MM.1S (cell line): ENCODE results near the gene SLC9A5.

ENCODE experiments used
- DNase-seq: peaks from one replicate; pipeline ENCODE4 v3.0.0-alpha.2; 2015
- H2AFZ ChIP-seq: fragments of 300-600 bp; sonication (generic); 2 replicates; pipeline ENCODE4 v1.6.0; 2016; ENCODE audit warnings: antibody characterized with exemption, low read length
- H3F3A ChIP-seq: fragments of 300-600 bp; sonication (generic); 2 replicates; pipeline ENCODE4 v1.6.1; 2016; ENCODE audit warnings: mild to moderate bottlenecking, antibody characterized with exemption, low read length, moderate library complexity, mixed read lengths; ENCODE audit not compliant: insufficient read depth
- H3K27ac ChIP-seq: fragments of 300-600 bp; sonication (generic); 2 replicates; pipeline ENCODE4 v1.5.1; 2016; ENCODE audit warnings: mild to moderate bottlenecking, low read length
- H3K27me3 ChIP-seq: fragments of 300-600 bp; sonication (generic); replicated peaks from 2 replicates; pipeline ENCODE4 v1.6.0; 2016; ENCODE audit warnings: low read length; ENCODE audit not compliant: insufficient read depth
- H3K36me3 ChIP-seq: fragments of 300-600 bp; sonication (generic); replicated peaks from 2 replicates; pipeline ENCODE4 v1.6.1; 2016; ENCODE audit warnings: mild to moderate bottlenecking, low read length, mixed read lengths; ENCODE audit not compliant: insufficient read depth
- H3K4me1 ChIP-seq: fragments of 300-600 bp; sonication (generic); 2 replicates; pipeline ENCODE4 v1.6.1; 2016; ENCODE audit warnings: low read length, mixed read lengths
- H3K4me2 ChIP-seq: fragments of 300-600 bp; sonication (generic); 2 replicates; pipeline ENCODE4 v1.6.0; 2016; ENCODE audit warnings: low read depth, low read length
- H3K4me3 ChIP-seq: fragments of 300-600 bp; sonication (generic); 2 replicates; pipeline ENCODE4 v1.5.1; 2016; ENCODE audit warnings: low read length, mixed read lengths
- H3K79me2 ChIP-seq: fragments of 300-600 bp; sonication (generic); 2 replicates; pipeline ENCODE4 v1.6.1; 2016; ENCODE audit warnings: mixed run types, low read length, mixed read lengths
- H3K9ac ChIP-seq: fragments of 300-600 bp; sonication (generic); 2 replicates; pipeline ENCODE4 v1.6.1; 2016; ENCODE audit warnings: low read length, mixed read lengths
- H3K9me2 ChIP-seq: fragments of 300-600 bp; sonication (generic); replicated peaks from 2 replicates; pipeline ENCODE4 v1.6.1; 2016; ENCODE audit warnings: mild to moderate bottlenecking, low read length, mixed read lengths; ENCODE audit not compliant: insufficient read depth
- H3K9me3 ChIP-seq: fragments of 300-600 bp; sonication (generic); replicated peaks from 2 replicates; pipeline ENCODE4 v1.6.1; 2016; ENCODE audit warnings: mild to moderate bottlenecking, low read length, mixed read lengths; ENCODE audit not compliant: insufficient read depth
- H4K20me1 ChIP-seq: fragments of 300-600 bp; sonication (generic); 2 replicates; pipeline ENCODE4 v1.6.1; 2016; ENCODE audit warnings: mild to moderate bottlenecking, low read length, moderate library complexity, mixed read lengths; ENCODE audit not compliant: insufficient read depth
- EZH2 ChIP-seq: fragments of 300-600 bp; sonication (generic); optimal IDR thresholded peaks from 2 replicates; pipeline ENCODE3; 2017; ENCODE audit warnings: low read depth, mild to moderate bottlenecking, antibody characterized with exemption, low read length, mixed read lengths
- EZH2phosphoT487 ChIP-seq: fragments of 300-600 bp; sonication (generic); IDR thresholded peaks from 2 replicates; pipeline ENCODE4 v1.6.1; 2018; ENCODE audit warnings: antibody characterized with exemption, low read length
- TF ChIP-seq, protein P1 (sequence below): fragments of 300-600 bp; sonication (generic); IDR thresholded peaks from 2 replicates; pipeline ENCODE4 v1.5.1; 2016; ENCODE audit warnings: antibody characterized with exemption, low read length, mixed read lengths

Gene SLC9A5

DNA sequence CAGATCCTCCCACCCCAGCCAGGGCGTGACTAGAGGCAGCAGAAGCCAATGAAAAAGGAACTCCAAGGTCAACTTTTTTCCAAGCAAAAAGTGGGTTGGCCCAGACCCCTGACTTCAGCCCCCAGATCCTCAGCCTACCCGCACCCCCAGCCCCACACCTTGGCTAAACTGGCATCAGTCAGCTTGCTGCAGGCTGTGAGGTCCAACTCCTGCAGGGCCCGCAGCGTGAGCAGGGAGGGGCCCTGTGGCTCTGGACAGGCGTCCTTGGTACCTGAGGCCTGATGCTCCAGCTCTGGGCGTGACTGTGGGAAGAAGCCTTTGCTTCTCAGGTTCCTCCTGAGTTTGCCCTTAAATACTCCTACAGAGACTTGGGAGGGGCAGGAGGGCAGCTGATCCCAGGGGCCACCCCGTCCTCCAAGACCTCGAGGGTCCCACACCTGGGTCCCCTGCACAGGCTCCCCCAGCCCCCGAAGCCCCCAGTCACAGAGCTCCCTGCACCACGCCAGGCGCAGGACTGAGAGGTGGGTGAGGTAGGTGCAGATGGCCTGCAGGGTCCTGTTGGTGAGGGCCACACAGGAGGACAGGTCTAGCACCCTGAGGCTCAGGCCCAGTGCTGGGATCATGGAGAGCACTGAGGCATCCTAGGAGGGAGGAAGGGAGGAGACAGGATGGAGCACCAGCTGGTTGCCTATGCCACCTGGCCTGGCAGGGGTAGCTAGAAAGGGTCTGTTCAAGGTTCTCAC is 40.5 kb upstream of the SLC9A5 start:
- Histone ChIP-seq H3K79me2 (no peaks in the 10 kb centered on the region), H3K27me3 (no peaks in the 10 kb centered on the region), H3K9me3 (no peaks in the 10 kb centered on the region), H4K20me1 (no peaks in the 10 kb centered on the region), H3K9me2 (no peaks in the 10 kb centered on the region), H2AFZ (no peak overlapping the region), H3K4me2 (no peak overlapping the region), H3K4me3 (no peak overlapping the region), H3K9ac (no peak overlapping the region), H3F3A (no peaks in the 10 kb centered on the region), H3K36me3 (no peaks in the 10 kb centered on the region), H3K4me1 (no peaks in the 10 kb centered on the region), H3K27ac (no peak overlapping the region)
- no peak for DNase-seq
- no peak for TF ChIP-seq EZH2
- TF ChIP-seq, protein P1, sequence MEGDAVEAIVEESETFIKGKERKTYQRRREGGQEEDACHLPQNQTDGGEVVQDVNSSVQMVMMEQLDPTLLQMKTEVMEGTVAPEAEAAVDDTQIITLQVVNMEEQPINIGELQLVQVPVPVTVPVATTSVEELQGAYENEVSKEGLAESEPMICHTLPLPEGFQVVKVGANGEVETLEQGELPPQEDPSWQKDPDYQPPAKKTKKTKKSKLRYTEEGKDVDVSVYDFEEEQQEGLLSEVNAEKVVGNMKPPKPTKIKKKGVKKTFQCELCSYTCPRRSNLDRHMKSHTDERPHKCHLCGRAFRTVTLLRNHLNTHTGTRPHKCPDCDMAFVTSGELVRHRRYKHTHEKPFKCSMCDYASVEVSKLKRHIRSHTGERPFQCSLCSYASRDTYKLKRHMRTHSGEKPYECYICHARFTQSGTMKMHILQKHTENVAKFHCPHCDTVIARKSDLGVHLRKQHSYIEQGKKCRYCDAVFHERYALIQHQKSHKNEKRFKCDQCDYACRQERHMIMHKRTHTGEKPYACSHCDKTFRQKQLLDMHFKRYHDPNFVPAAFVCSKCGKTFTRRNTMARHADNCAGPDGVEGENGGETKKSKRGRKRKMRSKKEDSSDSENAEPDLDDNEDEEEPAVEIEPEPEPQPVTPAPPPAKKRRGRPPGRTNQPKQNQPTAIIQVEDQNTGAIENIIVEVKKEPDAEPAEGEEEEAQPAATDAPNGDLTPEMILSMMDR, result no peak
- no peak for TF ChIP-seq EZH2phosphoT487

DNA sequence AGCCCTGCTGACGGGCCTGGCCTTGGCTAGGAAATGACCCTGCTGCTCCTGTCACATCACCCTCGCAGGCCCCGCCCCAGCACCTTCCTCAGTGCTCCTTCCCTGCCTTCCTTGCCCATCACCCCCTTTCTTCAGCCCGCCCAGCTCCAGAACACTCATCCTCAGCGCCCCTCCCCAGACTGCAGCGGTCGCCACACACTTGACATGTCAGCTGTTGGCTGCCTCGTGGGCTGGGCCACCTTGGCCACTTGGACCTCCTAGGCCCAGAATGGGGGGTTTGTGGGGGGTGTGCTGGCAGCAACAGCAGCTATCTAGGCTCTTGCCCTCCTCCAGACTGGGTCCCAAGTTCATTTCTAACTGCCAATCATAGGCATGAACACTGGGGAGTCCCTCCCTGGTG is 39.2 kb upstream of the SLC9A5 start:
- no peak overlapping the region for H3K27ac ChIP-seq

DNA sequence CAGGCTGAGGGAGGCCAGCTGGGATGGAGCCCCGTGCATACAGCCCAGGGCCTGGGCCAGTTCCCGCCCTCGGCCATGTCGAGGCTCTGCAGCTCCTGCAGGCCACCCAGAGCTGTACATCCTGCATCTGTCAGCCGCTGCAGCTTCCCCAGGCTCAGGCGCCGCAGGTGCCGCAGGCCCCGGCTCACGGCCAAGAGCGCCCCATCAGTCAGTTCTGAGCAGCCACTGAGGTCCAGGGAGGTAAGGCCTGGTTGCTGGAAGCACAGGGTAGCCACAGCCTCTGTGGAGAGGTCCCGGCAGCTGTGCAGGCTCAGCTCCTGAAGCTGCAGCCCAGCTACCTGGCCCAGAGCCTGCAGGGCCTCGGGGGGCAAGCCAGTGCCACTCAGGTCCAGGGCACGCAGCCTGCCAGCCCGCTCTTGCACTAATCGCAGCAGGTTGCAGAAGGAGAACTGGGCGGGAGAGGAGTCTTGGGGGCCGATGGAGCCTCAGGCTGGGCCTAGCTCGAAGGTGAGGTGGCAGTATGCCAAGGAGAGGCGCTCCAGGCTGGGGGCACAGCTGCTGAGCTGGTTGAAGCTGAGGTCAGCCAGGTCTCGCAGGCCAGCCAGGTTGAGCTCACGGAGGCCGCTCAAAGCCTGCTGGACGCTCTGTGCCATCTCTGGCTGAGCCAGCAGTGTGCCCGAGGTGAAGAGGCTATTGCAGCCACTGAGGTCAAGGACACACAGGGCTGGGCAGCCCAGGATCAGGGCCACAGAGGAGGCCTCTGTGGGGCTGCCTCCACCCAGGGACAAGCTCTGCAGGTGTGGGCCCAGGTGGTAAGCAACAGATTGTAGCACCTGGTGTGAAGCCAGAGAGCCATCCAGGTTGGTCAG is 38.5 kb upstream of the SLC9A5 start:
- H3K9ac ChIP-seq, result no peak overlapping the region
- no peak overlapping the region for H3K27ac ChIP-seq
- no peaks in the 10 kb centered on the region for H3K27me3 ChIP-seq
- no peak overlapping the region for H3K4me3 ChIP-seq
- H3K79me2 ChIP-seq, result no peaks in the 10 kb centered on the region
- no peak overlapping the region for H2AFZ ChIP-seq
- H4K20me1 ChIP-seq, result no peaks in the 10 kb centered on the region
- no peaks in the 10 kb centered on the region for H3K4me1 ChIP-seq
- no peak overlapping the region for H3K4me2 ChIP-seq
- no peak for DNase-seq
- H3K9me2 ChIP-seq, result no peaks in the 10 kb centered on the region
- H3F3A ChIP-seq, result no peaks in the 10 kb centered on the region
- TF ChIP-seq EZH2phosphoT487 (no peak), EZH2 (no peak)
- TF ChIP-seq, protein P1, result no peak
- no peaks in the 10 kb centered on the region for H3K36me3 ChIP-seq
- H3K9me3 ChIP-seq, result no peaks in the 10 kb centered on the region

More for the DNA sequence above, 39.2 kb upstream of the SLC9A5 start:
- Histone ChIP-seq H3K4me3 (no peak overlapping the region), H3K9me2 (no peaks in the 10 kb centered on the region), H2AFZ (no peak overlapping the region), H3K27me3 (no peaks in the 10 kb centered on the region), H3F3A (no peaks in the 10 kb centered on the region), H3K79me2 (no peaks in the 10 kb centered on the region), H4K20me1 (no peaks in the 10 kb centered on the region), H3K9ac (no peak overlapping the region), H3K4me2 (no peak overlapping the region), H3K4me1 (no peaks in the 10 kb centered on the region), H3K36me3 (no peaks in the 10 kb centered on the region), H3K9me3 (no peaks in the 10 kb centered on the region)
- no peak for DNase-seq
- TF ChIP-seq EZH2 (no peak), EZH2phosphoT487 (no peak)
- TF ChIP-seq, protein P1, result no peak
